ENCODE measurements around the gene MGLL. TPM values are rescaled to one million over a fixed set of nuclear protein-coding genes. Genes with fewer than 3 reads are reported as not detected.

The MGLL gene
- total RNA-seq, 1 experiment from 2014 or later = 2.1 TPM

DNA sequence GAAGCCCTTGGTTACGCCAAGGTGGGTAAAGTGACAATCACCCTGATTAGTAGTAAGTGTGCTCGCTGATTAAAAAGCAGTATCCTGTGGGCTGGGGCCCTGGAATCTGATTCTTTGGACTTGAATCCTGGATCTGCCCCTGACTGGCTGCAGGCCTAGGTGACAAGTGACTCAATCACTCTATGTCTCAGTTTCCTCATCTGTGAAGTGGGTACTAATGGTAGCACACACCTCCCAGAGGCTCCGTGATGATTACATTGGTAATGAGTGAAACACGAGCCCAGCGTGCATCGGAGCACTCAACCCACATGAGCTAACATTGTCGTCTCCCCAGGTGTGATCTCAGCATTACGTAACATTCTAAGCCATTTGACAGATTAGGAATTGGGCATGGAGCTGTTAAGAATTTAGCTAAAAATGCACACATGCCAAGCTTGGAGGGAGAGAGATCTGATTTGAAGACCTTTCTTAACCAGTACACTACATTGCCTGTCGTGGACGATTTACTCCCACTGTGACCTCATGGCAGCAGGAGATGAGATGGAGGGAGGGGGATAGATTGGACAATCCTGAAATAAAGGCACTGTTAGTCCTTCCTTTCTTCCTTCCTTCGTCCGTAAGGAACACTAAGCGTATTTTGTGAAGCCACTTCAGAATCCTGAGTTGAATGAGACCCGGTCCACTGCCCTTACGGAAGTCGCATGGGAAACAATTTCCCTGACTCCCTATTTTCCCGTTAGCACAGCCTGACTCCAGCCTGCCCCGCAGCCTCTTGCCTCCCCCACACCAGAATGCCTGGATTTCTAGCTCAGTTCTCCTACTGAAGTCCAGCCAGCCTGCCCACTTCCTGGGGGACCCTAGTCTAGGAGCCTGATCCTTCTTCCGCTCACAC is 32.1 kb downstream of the MGLL start:
- no peak for TF ChIP-seq POLR2AphosphoS5 (IDR thresholded peaks at IDR 0.05; ENCODE audit: low read depth, low read length)
- no peak for TF ChIP-seq TCF7L2 (IDR thresholded peaks at IDR 0.05; ENCODE audit: low read depth, low read length)
- TF ChIP-seq SIN3A (IDR thresholded peaks at IDR 0.05; ENCODE audit: borderline replicate concordance, insufficient read depth, low read depth, low read length) = no peak
- TF ChIP-seq, protein P1, sequence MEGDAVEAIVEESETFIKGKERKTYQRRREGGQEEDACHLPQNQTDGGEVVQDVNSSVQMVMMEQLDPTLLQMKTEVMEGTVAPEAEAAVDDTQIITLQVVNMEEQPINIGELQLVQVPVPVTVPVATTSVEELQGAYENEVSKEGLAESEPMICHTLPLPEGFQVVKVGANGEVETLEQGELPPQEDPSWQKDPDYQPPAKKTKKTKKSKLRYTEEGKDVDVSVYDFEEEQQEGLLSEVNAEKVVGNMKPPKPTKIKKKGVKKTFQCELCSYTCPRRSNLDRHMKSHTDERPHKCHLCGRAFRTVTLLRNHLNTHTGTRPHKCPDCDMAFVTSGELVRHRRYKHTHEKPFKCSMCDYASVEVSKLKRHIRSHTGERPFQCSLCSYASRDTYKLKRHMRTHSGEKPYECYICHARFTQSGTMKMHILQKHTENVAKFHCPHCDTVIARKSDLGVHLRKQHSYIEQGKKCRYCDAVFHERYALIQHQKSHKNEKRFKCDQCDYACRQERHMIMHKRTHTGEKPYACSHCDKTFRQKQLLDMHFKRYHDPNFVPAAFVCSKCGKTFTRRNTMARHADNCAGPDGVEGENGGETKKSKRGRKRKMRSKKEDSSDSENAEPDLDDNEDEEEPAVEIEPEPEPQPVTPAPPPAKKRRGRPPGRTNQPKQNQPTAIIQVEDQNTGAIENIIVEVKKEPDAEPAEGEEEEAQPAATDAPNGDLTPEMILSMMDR (IDR thresholded peaks at IDR 0.05) = no peak
- TF ChIP-seq, protein P2, sequence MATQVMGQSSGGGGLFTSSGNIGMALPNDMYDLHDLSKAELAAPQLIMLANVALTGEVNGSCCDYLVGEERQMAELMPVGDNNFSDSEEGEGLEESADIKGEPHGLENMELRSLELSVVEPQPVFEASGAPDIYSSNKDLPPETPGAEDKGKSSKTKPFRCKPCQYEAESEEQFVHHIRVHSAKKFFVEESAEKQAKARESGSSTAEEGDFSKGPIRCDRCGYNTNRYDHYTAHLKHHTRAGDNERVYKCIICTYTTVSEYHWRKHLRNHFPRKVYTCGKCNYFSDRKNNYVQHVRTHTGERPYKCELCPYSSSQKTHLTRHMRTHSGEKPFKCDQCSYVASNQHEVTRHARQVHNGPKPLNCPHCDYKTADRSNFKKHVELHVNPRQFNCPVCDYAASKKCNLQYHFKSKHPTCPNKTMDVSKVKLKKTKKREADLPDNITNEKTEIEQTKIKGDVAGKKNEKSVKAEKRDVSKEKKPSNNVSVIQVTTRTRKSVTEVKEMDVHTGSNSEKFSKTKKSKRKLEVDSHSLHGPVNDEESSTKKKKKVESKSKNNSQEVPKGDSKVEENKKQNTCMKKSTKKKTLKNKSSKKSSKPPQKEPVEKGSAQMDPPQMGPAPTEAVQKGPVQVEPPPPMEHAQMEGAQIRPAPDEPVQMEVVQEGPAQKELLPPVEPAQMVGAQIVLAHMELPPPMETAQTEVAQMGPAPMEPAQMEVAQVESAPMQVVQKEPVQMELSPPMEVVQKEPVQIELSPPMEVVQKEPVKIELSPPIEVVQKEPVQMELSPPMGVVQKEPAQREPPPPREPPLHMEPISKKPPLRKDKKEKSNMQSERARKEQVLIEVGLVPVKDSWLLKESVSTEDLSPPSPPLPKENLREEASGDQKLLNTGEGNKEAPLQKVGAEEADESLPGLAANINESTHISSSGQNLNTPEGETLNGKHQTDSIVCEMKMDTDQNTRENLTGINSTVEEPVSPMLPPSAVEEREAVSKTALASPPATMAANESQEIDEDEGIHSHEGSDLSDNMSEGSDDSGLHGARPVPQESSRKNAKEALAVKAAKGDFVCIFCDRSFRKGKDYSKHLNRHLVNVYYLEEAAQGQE (IDR thresholded peaks at IDR 0.05; ENCODE audit: insufficient read depth in 1 of 2, low read depth in 2 of 2, low read length in 1 of 2) = no peak
- ChIA-PET CTCF (interaction anchor here (1.3 kb wide), 1 partner anchor 138 kb away, joined by 4 read pairs; no protein-coding TSS in a partner anchor), POLR2A (no interaction called here)
- Histone ChIP-seq H3K27me3 (ENCODE audit: control insufficient read depth, insufficient read depth, low read length) (no peaks in the 10 kb centered on the region), H3K36me3 (ENCODE audit: control insufficient read depth, insufficient read depth, low read length) (no peaks in the 10 kb centered on the region), H3K9me3 (ENCODE audit: control insufficient read depth, insufficient read depth, low read depth, low read length) (0 out of 2 replicates have a peak, but pooled peaks cover 3% of the 10 kb centered on the region), H3K27ac (ENCODE audit: low read length) (no peak overlapping the region), H3K4me3 (ENCODE audit: low read depth in 2 of 2, low read length in 2 of 2) (no peak overlapping the region), H3K4me1 (ENCODE audit: control insufficient read depth, insufficient read depth, low read length) (no peaks in the 10 kb centered on the region)
- ATAC-seq (no peak), DNase-seq (ENCODE audit: low read depth, low spot score) (no peak)
- in situ Hi-C loops (cut with HindIII; ENCODE audit: low pct_unique_long_range_greater_than_20kb, low sequenced_read_pairs) (no loop called here), intact Hi-C loops (cut with micrococcal nuclease; ENCODE audit: unreplicated experiment) (no loop called here)
- no TSS peak for BruUV-seq (replicated peaks)

DNA sequence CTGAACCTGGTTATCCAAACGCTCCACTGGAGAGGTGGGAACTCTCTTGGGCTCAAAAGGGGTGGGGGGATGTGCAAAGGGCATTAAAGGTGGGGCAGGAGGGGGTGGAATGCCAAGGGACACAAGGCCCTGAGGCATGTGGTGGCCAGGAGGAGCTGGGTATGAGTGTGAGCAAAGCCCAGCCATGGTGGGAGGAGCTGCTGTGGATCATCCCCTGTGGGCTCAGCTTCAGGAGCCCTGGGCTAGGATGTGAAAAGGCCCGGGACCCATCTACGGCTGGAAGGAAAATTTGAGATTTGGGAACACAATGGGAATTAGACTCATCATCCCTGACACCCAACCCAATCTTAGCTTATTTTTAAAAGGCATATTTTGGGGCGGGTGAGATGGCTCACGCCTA is 33.3 kb downstream of the MGLL start:
- no peak overlapping the region for H3K27ac ChIP-seq (ENCODE audit: low read length)
- POLR2A ChIA-PET = no interaction called here
- intact Hi-C loops (cut with micrococcal nuclease; ENCODE audit: unreplicated experiment) = no loop called here

More for the DNA sequence above, 33.3 kb downstream of the MGLL start:
- no peak for DNase-seq (ENCODE audit: low read depth, low spot score)
- Histone ChIP-seq H3K27me3 (ENCODE audit: control insufficient read depth, insufficient read depth, low read length) (no peaks in the 10 kb centered on the region), H3K9me3 (ENCODE audit: control insufficient read depth, insufficient read depth, low read depth, low read length) (no peaks in the 10 kb centered on the region), H3K4me1 (ENCODE audit: control insufficient read depth, insufficient read depth, low read length) (no peaks in the 10 kb centered on the region), H3K36me3 (ENCODE audit: control insufficient read depth, insufficient read depth, low read length) (no peaks in the 10 kb centered on the region), H3K4me3 (ENCODE audit: low read depth in 2 of 2, low read length in 2 of 2) (no peak overlapping the region)
- CTCF ChIA-PET = no interaction called here
- ATAC-seq = no peak
- TF ChIP-seq SIN3A (IDR thresholded peaks at IDR 0.05; ENCODE audit: borderline replicate concordance, insufficient read depth, low read depth, low read length) (no peak), TCF7L2 (IDR thresholded peaks at IDR 0.05; ENCODE audit: low read depth, low read length) (no peak), POLR2AphosphoS5 (IDR thresholded peaks at IDR 0.05; ENCODE audit: low read depth, low read length) (no peak)
- TF ChIP-seq, protein P1 (IDR thresholded peaks at IDR 0.05) = no peak
- TF ChIP-seq, protein P2 (IDR thresholded peaks at IDR 0.05; ENCODE audit: insufficient read depth in 1 of 2, low read depth in 2 of 2, low read length in 1 of 2) = no peak
- BruUV-seq (replicated peaks) = no TSS peak
- in situ Hi-C loops (cut with HindIII; ENCODE audit: low pct_unique_long_range_greater_than_20kb, low sequenced_read_pairs) = no loop called here
